GDM1 (cell line): Measurements from ENCODE around the gene TM4SF4.

Experiments used
- DNase-seq: peaks from one replicate; lab custom pipeline; 2025; lab: John Stamatoyannopoulos, UW

TM4SF4 gene

DNA sequence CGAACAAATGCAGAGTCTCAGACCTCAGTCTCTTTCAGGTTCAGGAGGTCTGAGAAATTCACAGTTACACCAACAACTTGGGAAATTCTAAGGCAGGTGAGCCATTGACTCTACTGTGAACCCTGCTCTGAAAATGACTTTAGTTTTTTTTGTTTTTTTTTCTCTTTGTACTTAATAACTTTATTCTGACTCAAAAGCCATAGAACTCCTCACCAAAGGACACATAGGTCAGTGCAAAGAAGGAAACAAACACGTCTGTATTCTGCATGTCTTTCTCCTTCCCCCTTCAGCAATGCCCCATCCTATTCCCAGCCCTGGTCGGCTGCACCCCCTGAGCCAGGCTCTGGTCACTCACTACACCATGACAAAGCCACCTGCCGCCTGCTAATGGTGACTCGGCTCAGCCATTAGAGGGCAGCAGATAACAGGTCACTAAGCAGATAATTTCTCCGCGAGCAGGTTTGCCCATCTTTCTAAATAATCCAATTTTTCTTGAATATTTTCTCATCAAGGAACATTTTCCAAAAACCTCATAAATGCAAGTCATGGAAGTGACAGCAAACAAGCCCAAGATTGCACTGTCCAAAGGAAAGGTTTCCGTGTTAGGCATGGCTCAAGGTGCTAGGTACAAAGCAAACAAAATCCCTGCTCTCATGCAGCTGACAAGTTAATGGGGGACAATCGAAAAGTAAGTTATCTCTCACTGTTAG, 37.7 kb downstream of the TM4SF4 start:
- peak; percentile 16 for DNase-seq

DNA sequence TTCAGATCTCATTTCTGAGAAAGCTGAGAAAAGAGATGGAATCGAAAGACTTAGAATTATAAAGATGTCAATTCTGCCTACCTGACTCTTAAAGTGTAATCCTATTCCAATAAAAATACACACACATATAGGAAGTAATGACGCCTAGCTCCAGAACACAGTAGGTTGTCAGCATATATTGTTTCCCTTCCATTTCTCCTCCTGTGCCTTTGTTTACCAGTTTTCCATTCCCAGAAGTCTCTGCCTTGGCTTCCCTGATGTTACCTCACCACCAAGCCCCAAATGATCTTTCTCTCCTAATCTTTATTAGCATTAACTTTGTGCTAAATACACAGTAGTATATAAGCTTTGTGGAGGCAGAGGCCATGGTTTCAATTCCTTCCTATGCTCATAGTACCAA, 40.0 kb downstream of the TM4SF4 start:
- no peak for DNase-seq

DNA sequence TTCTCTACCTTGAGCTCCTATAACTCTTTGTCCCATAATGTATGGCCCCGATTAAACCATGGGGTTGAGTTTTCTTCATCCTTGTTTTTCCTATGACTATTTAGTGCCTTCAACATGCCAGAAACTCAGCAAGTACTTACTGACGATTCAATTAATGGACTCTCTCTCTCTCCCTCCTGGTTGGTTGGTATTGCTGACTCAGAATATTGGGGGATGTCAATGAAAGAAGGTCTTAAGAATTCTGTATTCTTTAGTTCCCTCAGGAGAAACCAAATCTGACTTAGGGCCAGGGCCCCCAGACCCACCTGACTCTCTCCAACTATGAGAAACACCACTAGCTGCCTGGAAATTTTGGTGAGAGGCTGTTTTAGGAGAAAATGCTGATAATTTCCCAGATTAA, 40.8 kb downstream of the TM4SF4 start:
- no peak for DNase-seq

DNA sequence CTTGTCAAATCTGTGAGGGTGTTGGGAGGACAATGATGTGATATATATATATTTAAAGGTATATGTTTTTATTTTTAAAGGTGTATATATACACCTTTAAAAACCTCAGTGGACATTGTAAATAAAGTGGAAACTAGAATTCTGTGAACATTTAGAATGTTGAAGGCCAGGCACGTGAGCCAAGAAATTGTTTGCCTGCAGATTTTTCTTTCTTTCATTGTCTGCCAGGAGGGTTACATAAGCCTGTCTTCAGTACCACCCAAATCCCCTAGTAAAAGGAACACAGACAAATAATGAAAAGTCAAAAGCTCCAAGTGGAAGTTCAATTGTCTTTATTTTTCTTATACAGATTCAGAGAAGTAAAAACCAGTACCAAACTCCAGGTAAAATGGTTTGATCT, 42.4 kb downstream of the TM4SF4 start:
- DNase-seq, result no peak

DNA sequence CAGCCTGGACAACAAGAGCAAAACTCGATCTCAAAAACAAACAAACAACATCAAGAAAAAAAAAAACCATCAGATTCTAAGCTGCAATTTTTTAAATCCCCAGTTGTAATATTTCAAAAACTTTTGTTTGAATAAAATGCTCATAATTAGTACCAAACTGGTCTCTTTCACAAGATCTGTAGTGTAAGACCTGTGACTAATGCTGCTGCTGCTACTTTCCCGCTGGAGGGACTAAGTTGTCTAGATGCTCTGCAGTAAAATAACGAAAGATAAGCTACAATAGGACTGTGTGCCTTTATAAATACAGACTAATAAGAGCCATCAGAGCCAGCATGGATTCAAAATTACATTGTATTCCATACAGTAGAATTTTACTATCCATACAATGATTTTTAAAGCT, 45.4 kb downstream of the TM4SF4 start:
- DNase-seq, result no peak

DNA sequence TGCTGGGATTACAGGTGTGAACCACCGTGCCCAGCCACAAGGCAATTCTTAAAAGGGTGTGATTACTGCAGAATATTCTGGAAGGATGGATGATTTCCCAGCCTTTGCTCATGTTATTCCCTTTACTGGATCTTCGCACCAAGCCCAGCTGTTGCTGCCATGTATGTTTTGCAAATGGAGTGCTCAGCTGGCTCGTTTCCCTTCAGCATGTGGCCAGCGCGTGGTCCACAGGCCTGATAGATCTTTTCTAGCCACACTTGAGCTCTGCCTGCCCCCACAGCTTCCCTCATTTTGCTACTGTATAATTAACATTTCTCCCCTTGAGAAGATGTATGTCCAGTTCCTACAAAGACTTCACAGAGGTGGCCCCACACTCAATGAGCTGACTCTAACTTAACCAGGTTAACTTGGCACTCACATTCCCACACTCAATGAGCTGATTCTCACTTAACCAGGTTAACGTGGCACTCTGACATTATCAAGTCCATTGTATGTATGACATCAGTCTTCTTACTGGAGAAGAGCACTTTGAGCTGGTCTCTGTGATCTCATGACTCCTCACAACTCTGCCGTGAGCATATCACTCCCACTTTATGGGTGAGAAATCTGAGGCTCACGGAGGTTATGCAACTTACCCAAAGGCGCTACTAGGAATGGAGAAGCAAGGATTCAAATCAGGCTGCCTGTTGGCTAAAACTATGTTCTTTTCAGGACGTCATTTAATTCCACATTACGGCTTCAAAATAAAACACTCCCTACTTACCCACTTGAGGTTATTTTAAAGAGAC, 49.2 kb downstream of the TM4SF4 start:
- DNase-seq, result no peak

DNA sequence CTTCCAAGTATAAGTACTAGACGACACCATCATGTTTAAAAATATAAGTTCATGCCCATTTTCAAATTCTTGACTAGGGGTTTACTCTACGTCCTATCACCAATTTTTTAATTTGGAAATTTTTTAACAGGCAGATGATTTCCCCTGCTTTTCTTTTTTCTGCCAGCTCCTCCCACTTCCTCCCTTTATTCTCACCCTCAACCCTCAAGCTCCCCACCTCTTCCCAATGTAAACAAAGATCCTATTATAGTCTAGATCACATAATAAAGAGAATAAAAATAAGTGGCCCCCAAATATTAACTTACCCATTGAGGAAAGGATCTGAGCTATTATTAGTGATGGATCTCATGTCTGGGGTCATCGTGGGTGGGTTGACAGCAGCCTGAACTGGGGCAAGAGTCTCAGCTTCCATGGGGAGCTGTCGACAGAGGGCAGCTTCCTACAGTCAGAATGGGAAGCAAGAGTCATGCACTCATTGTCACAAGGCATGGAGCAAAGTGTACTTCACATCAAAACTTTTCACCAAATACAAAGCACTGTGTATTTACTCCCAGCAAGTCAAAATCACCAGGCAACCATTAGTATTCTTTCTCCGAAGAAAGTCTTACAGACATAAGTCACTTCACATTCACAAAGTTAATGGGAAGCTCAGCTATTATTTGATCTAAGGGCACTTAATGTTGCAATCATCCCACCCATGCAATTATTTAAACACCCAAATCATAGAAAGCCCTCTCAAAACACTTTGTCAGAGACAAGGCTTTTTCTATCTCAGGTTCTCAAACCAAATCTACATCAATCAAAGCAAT, 53.2 kb downstream of the TM4SF4 start:
- no peak for DNase-seq

DNA sequence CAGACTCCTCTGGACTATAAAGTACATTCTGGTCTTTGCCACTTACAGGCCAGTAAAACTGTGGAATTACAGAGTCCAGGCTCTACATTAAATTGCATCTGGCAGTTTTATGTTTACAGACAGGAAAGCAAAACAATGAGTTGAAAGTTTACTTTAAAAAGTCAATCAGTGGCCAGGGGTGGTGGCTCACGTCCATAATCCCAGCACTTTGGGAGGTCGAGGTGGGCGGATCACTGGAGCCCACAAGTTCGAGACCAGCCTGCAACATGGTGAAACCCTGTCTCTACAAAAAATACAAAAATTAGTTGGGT, 53.8 kb downstream of the TM4SF4 start:
- no peak for DNase-seq

DNA sequence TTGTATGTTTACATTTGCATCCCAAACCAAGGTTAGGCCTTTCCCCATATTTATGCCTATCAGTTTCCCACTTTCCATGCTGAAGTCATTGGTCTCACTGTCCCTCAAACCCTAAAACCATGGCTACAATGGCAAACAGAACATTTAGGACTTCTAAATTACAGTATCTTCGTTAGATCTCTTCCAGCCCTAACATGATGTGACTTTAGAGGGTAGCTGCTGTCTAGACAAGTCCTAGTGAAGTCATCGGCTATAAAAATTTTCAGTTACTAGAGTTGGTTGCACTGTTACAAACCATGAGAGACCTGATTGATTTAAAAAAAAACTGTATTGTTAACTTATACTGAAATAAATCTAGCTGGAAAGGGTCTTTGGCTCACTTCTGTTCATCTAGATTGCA, 54.6 kb downstream of the TM4SF4 start:
- no peak for DNase-seq

DNA sequence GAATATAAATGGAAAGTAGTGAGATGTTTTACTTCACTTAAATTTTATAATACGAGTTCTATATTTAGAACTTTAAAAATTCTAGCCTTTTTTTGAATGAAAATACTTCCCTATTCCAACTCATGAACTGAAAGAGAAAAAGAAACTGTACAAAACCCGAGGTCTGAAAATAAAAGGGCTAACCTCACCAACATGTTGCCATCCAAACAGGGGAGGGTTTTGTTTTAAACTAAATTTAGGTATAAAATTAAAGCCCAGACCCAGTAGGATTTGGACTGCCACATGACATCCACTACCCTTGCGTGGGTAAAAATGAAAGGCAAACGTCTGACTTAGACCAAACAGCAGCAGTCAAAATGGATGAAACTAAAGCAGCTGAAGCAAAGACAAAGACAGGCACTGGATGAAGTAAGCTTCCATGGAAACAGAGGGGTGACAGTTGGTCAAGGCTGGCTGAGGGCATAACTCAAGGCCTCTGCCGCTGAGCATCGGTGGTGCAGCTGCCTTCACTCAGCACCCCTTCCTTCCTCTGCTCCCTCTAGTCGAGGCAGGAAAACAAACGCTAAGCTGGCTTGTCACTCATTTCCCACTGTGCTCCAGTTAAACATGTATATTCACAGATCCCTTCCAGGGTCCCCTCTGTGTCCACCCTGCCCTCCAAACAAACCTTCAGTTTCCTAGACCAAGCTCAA, 58.1 kb downstream of the TM4SF4 start:
- DNase-seq, result no peak

DNA sequence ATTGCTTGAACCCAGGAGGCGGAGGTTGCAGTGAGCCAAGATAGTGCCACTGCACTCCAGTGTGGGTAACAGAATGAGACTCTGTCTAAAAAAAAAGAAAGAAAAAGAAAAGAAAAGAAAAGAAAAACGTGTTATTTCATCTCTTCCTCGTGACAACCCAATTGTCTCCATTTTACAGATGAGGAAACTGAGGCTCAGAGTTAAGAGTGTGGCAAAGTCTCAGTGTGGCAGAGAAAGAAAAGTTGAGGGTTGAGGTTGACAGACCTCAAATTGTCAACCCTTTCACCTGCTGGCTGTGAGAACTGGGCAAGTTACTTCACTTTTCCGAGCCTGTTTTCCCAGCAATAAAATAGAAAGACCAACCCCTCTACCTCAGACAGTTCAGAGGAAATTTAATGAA, 59.6 kb downstream of the TM4SF4 start:
- DNase-seq, result no peak

DNA sequence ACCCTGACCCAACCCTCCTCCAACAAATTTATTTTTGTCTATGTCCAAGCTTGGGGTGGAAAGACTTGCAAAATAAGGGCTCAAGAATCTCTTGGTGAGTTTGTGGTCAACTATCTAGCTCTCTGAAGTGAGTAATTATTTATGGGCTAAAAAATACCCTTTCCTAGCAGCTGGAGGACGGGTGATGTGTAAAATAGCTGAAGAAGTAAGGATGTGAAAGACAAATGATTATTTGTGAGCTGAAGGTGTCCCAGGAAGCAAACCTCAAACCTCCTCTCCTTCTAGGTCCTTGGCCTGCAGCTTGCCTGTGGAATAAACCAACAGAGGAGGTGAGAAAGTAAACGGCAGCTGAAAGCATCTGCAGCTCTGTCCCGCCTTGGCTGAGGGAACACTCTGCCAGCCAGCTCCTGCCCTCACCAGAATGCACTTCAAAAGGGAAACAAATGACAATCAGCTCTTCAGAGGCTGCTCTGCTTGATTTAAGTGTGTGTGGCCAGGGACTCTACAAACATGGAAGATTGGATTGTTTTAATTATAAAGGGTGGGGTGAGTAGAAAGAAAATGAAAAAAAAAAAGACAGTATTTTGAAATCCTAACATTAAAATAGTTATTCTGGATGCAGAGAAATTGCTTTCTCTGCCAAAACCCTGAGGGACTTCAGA, 60.3 kb downstream of the TM4SF4 start:
- DNase-seq, result no peak

DNA sequence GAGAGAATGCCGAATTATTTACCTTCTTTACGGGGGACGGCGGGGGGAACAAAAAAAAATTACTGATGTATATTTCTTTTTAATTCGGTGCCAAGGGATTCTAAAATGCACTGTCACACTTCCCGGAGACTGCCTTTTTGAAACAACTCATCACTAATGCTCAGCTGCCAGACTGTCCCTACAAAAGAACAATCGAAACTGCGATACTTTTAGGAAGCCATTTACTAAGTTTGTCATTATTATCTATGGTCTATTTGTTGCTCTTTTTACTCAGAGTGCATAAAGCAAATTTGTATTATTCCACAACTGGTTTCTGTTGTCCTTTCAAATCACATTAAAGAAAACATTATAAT, 60.8 kb downstream of the TM4SF4 start:
- no peak for DNase-seq

DNA sequence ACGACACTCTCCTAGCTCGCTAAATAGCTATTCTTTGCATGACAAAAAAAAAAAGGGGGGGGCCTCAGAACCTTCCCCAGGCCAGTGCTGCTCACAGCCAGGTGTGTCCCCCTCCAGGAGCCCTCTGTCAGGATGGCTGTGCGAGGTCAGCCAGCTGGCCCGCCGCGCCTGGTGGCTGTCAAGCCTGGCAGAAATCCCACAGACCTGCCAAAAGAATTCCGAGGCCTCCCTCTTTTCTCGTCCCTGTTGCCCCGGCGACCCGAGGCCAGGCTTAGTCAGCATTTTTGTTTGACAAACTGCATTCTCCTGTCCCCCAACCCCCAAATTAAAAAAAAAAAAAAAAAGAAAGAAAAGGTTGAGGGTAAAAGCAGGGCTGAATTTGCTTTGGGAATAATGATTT, 61.9 kb downstream of the TM4SF4 start:
- DNase-seq, result no peak

DNA sequence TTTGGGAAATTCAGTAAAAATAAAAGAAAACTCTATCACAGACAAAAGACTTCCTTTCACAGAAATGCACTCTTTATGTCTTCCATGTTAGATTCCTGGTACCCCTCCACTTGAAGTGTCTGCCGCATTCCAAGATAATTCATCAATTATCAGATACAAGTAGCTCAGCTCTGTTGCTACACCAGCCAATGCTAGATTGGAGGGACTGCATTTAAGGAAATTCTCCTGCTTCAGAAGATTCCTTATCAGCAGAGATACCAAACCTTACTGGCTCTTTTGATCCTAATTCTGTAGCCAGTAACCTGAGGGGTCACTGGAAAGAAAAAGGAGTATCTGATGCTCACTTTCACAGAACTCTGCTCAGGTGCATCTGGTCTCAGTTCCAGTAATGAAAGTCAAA, 63.9 kb downstream of the TM4SF4 start:
- DNase-seq, result no peak

DNA sequence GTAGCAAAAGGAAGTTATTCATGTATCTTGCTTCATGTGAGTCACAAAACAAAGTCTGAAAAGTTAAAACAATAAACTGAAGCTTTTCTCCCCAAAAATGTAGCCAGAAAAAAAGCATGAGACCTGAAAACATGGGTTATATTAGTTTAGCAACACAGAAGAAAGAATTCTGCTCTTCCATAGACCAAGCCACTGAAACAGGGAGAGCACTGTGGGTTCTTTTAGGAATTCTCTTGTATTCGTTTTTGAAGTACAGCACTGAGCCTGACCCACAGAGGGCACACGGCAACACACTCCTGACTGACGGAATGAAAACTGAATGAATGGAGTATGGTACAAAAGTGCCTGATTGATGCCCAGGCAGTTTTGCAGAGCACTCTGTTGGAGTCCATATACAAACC, 66.6 kb downstream of the TM4SF4 start:
- DNase-seq, result no peak

DNA sequence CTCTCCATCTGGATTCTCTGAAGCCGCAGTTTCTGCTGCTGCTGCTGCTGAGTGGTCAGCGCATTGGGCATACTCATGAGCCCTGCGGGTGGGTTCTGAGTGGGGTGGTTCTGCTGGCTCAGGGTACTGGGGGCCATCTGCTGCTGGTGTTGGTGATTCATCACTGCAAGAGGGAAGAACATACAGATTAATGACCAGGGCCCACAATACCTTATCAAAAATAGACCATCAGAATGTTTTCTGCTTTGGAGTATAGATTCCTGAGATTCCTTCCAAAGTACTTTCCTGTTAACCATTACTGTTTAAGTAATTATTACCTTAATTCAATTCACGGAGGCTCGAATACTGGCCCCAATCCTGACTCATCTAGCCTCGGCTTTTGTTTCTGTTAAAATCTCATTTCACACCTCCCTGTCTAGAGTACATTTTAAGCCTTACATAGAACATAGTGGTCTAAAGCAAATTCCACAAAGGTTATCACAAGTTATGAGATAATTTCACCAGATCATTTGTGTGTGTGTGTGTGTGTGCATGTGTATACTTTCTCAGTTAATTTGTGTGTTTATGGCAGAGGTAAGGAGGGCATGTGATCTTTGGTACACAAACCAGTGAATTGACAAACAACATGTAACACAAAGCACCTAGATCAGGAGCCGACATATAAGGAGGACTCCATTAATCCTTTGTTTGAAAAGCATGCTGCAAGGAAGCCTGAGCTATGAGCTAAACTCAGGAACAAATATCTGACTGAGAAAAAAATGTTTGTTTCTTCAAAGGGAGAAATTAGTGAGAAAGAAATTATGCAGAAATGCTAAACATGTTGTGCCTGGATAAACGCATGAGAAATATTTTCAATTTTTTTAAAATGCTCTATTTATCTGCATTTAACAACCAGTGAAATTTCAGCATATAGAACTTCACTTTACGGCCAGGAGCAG, 68.1 kb downstream of the TM4SF4 start:
- no peak for DNase-seq

DNA sequence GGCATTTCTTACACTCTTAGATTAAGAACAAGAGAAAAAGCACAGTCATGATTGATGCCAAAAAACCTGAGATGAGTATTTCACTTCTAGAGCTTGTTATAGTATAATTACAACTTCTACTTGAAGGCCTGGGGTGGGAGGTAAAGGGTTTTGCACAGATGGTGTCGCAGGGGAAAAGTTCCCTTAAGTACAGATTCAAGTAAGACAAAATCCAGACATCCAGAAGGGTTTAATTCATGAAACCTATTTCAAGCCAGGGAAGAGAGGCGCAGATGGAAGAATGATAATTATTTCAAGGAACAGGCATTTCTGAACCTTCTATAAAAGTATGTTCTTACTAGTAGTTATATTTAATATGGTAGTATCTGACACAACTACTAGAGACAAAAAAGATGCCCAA, 70.6 kb downstream of the TM4SF4 start:
- no peak for DNase-seq

DNA sequence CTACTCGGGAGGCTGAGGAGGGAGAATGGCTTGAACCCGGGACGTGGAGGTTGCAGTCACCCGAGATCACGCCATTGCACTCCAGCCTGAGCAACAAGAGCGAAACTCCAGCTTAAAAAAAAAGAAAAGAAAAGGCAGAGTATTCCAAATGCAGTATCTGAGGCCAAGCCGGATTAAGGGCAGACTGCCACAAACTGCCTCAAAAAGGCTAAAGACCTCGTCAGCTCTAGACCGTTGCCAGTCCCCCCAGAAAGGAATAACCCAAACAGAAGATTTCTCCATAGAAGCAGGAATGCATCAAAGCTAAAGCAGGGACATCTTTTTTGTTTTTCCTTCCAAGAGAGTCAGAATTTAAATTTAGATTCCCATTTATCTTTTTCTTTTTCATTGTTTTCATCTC, 72.9 kb downstream of the TM4SF4 start:
- DNase-seq, result no peak

DNA sequence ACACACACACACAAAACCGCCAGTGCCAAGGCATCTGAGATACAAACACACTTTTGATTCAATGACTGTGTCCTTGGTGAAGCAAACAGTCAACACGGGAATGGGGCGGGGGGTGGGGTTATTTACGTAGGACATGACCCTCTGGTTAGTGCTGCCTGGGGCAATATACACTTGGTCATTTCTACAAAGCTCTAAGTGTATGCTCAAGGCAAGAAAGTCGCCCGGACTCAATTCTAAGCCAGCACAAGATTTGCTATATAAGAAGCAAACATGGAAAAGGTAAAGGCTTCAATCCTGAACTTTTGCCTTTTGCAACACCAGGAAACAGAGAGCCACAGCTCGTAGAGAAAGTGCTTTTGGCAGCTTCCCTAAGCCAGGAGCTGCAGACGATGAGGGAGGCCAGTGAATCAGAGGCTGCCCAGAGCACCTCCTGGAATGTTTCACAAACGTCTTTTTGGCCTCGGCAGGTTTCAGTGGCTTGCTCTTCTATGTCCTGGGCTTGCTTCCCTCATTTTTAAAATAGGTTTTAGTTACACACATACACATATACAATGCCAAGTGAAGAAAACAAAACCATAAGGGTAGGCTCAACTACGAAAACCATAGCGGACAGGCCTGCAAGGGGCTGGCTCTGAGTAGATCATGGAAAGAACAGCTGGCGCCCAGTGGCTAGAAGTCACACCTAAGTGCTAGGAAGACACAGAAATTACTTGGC, 73.6 kb downstream of the TM4SF4 start:
- DNase-seq, result no peak
